Measurements from ENCODE around the gene L1CAM.

The L1CAM gene

GRCh38 chrX:153924149-153924861 is 38.3 kb upstream of the L1CAM start:
- no peak for DNase-seq

GRCh38 chrX:153922932-153923857 is 37.2 kb upstream of the L1CAM start:
- no peak for DNase-seq

GRCh38 chrX:153921511-153922446 is 35.8 kb upstream of the L1CAM start:
- DNase-seq = no peak

GRCh38 chrX:153921070-153921469 is 35.1 kb upstream of the L1CAM start:
- no peak for DNase-seq

- DNase-seq = no peak
Measured at GRCh38 chrX:153920546-153920945, 34.6 kb upstream of the L1CAM start.

- DNase-seq = no peak
Measured at GRCh38 chrX:153919281-153919680, 33.3 kb upstream of the L1CAM start.

GRCh38 chrX:153917869-153918268 is 31.9 kb upstream of the L1CAM start:
- no peak for DNase-seq

GRCh38 chrX:153913701-153914100 is 27.7 kb upstream of the L1CAM start:
- DNase-seq = no peak

GRCh38 chrX:153913211-153913610 is 27.2 kb upstream of the L1CAM start:
- no peak for DNase-seq

- DNase-seq = no peak
Measured at GRCh38 chrX:153911798-153912197, 25.8 kb upstream of the L1CAM start.

GRCh38 chrX:153910446-153910845 is 24.5 kb upstream of the L1CAM start:
- no peak for DNase-seq

GRCh38 chrX:153909980-153910360 is 24.0 kb upstream of the L1CAM start:
- no peak for DNase-seq

- DNase-seq = no peak
Measured at GRCh38 chrX:153909024-153909979, 23.3 kb upstream of the L1CAM start.

GRCh38 chrX:153908219-153908860 is 22.4 kb upstream of the L1CAM start:
- no peak for DNase-seq

GRCh38 chrX:153907456-153907855 is 21.5 kb upstream of the L1CAM start:
- DNase-seq = no peak

GRCh38 chrX:153906126-153906917 is 20.3 kb upstream of the L1CAM start:
- DNase-seq = no peak

GRCh38 chrX:153905481-153906095 is 19.6 kb upstream of the L1CAM start:
- DNase-seq = no peak

- no peak for DNase-seq
Measured at GRCh38 chrX:153903991-153904957, 18.3 kb upstream of the L1CAM start, which contains the start of gene AVPR2. TSS of gene AVPR2 (plus strand) at chrX:153904673. CDS start at chrX:153905146, 473 bp downstream.
